HepG2 (cell line): ENCODE results near the gene KIAA1614.

Experiments
- CTCF ChIP-seq: sonication (generic); formaldehyde crosslinking; IDR thresholded peaks from 2 replicates; pipeline ENCODE4 v1.5.0; 2020; ENCODE audit warnings: mild to moderate bottlenecking, missing genetic modification reagents, moderate library complexity
- FOXO4 ChIP-seq: sonication (generic); formaldehyde crosslinking; conservative IDR thresholded peaks from 2 replicates; pipeline ENCODE4 v1.8.1; 2023; ENCODE audit warnings: missing genetic modification reagents
- KDM1A ChIP-seq: IDR thresholded peaks from 2 replicates; pipeline ENCODE4 v1.6.1; 2016; ENCODE audit warnings: missing compliant biosample characterization
- NCOA1 ChIP-seq: sonication (generic); formaldehyde crosslinking; IDR thresholded peaks from 2 replicates; pipeline ENCODE4 v1.9.0; 2021; ENCODE audit warnings: missing genetic modification reagents
- POLR2A ChIP-seq, 2 experiments: IDR thresholded peaks; 2 replicates each; pipeline ENCODE4 v1.6.1; 2011; ENCODE audit warnings: low read depth in 2 of 2, low read length in 2 of 2, mild to moderate bottlenecking in 1 of 2, moderate library complexity in 1 of 2; ENCODE audit not compliant: insufficient read depth in 1 of 2
- TBP ChIP-seq: sonication (generic); formaldehyde crosslinking; IDR thresholded peaks from 2 replicates; pipeline ENCODE4 v1.5.0; 2020; ENCODE audit warnings: missing genetic modification reagents
- ZNF747 ChIP-seq: sonication (generic); formaldehyde crosslinking; IDR thresholded peaks from 2 replicates; pipeline ENCODE4 v1.8.1; 2023; ENCODE audit warnings: missing genetic modification reagents, mild to moderate bottlenecking, borderline replicate concordance
- ZNF792 ChIP-seq: IDR thresholded peaks from 2 replicates; pipeline ENCODE4 v1.6.1; 2016
- TF ChIP-seq, protein P1 (sequence below): sonication (generic); formaldehyde crosslinking; IDR thresholded peaks from 2 replicates; pipeline ENCODE4 v1.4.0; 2020; ENCODE audit warnings: missing genetic modification reagents
- TF ChIP-seq, protein P2 (sequence below): IDR thresholded peaks from 2 replicates; pipeline ENCODE4 v1.6.1; 2012; ENCODE audit warnings: inconsistent platforms

- no peak for TF ChIP-seq CTCF
- TF ChIP-seq, protein P1, sequence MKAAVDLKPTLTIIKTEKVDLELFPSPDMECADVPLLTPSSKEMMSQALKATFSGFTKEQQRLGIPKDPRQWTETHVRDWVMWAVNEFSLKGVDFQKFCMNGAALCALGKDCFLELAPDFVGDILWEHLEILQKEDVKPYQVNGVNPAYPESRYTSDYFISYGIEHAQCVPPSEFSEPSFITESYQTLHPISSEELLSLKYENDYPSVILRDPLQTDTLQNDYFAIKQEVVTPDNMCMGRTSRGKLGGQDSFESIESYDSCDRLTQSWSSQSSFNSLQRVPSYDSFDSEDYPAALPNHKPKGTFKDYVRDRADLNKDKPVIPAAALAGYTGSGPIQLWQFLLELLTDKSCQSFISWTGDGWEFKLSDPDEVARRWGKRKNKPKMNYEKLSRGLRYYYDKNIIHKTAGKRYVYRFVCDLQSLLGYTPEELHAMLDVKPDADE, result no peak
- TF ChIP-seq, protein P2, sequence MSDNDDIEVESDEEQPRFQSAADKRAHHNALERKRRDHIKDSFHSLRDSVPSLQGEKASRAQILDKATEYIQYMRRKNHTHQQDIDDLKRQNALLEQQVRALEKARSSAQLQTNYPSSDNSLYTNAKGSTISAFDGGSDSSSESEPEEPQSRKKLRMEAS, result no peak
- TF ChIP-seq TBP (CRISPR knock-in tag), result no peak
- no peak for TF ChIP-seq ZNF747
- TF ChIP-seq KDM1A (CRISPR knock-in tag), result no peak
- no peak for TF ChIP-seq ZNF792 (CRISPR knock-in tag)
- TF ChIP-seq POLR2A (IDR thresholded peaks at IDR 0.05; ENCODE audit: insufficient read depth in 1 of 2, low read depth in 2 of 2, low read length in 2 of 2), result no peak
- TF ChIP-seq FOXO4 (CRISPR knock-in tag), result no peak
- no peak for TF ChIP-seq NCOA1 (CRISPR knock-in tag)
Observed at GRCh38 chr1:180950321-180950720, 37.6 kb downstream of the KIAA1614 start.
